HG02798 (cell line): ENCODE data around the gene UBE2D1.

Experiments
- ATAC-seq: cut with Tn5 transposase; IDR thresholded peaks from one replicate; pipeline ENCODE4 v1.9.1; 2021; ENCODE audit warnings: mild to moderate bottlenecking; ENCODE audit not compliant: unreplicated experiment, poor library complexity

UBE2D1 gene

GRCh38 chr10:58334817-58335305, at the start of gene UBE2D1:
UBE2D1 (plus strand) TSS chr10:58335006; CDS start chr10:58335202, 196 bp downstream.
- ATAC-seq, result peak; percentile 98

GRCh38 chr10:58291538-58292174, 43.1 kb upstream of the UBE2D1 start:
- peak; percentile 88 for ATAC-seq

GRCh38 chr10:58293989-58294388, 40.8 kb upstream of the UBE2D1 start:
- ATAC-seq, result no peak

- ATAC-seq, result peak; percentile 95
Observed at GRCh38 chr10:58299580-58299979, 35.2 kb upstream of the UBE2D1 start.

- no peak for ATAC-seq
Observed at GRCh38 chr10:58300676-58301075, 34.1 kb upstream of the UBE2D1 start.

GRCh38 chr10:58302254-58302653, 32.6 kb upstream of the UBE2D1 start:
- no peak for ATAC-seq

- no peak for ATAC-seq
Observed at GRCh38 chr10:58304099-58304633, 30.6 kb upstream of the UBE2D1 start.

- ATAC-seq, result no peak
Observed at GRCh38 chr10:58305821-58306220, 29.0 kb upstream of the UBE2D1 start.

- no peak for ATAC-seq
Observed at GRCh38 chr10:58307676-58308075, 27.1 kb upstream of the UBE2D1 start.

GRCh38 chr10:58311026-58311425, 23.8 kb upstream of the UBE2D1 start:
- ATAC-seq, result no peak

GRCh38 chr10:58316874-58317273, 17.9 kb upstream of the UBE2D1 start:
- no peak for ATAC-seq

GRCh38 chr10:58318346-58318745, 16.5 kb upstream of the UBE2D1 start:
- no peak for ATAC-seq

- no peak for ATAC-seq
Observed at GRCh38 chr10:58319599-58319998, 15.2 kb upstream of the UBE2D1 start.

GRCh38 chr10:58320351-58321049, 14.3 kb upstream of the UBE2D1 start:
- no peak for ATAC-seq

GRCh38 chr10:58322072-58322834, 12.6 kb upstream of the UBE2D1 start:
- peak; percentile 81 for ATAC-seq

- no peak for ATAC-seq
Observed at GRCh38 chr10:58322835-58323209, 12.0 kb upstream of the UBE2D1 start.

GRCh38 chr10:58326967-58327381, 7.8 kb upstream of the UBE2D1 start:
- ATAC-seq, result no peak

- no peak for ATAC-seq
Observed at GRCh38 chr10:58328233-58328632, 6.6 kb upstream of the UBE2D1 start.

- no peak for ATAC-seq
Observed at GRCh38 chr10:58330431-58330830, 4.4 kb upstream of the UBE2D1 start.

GRCh38 chr10:58331646-58332045, 3.2 kb upstream of the UBE2D1 start:
- ATAC-seq, result no peak
